GM12865 (cell line): ENCODE results near the gene GNG11.
"Not testable (repeated sequence)": the region's sequence is repeated elsewhere in the genome, so short reads cannot be mapped to it uniquely, and the experiment has no call there.

Source experiments
- DNase-seq: peaks from one replicate; pipeline ENCODE4 v3.0.0; 2010; ENCODE audit warnings: low read depth
- H3K4me3 ChIP-seq: 2 replicates; pipeline ENCODE4 v1.5.1; 2011; ENCODE audit warnings: mild to moderate bottlenecking, low read depth, low read length, control low read depth
- TF ChIP-seq, protein P1 (sequence below): IDR thresholded peaks from 2 replicates; pipeline ENCODE4 v1.5.1; 2011; ENCODE audit warnings: low read length, control low read depth, low read depth, inconsistent platforms; ENCODE audit not compliant: insufficient read depth; ENCODE audit errors: missing control alignments

The GNG11 gene

DNA sequence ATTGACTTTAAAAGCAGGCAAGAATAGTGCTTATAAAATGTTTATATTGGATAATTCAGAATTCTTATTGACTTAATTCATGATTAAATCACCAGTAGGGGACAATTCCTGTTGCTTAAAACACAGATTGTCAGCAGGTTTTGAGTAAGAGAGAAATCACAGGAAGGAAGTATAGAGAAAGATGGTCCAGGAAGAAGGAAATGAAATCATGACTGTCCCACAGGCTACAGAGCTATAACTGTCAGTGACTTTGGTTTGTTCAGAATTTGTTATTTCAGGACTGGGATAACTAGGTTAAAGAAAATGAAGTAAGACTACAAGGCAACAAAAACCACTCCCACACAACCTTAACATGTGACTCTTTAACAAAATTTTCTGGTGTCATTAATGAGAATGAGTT is 8.3 kb upstream of the GNG11 start:
- no peak overlapping the region for H3K4me3 ChIP-seq
- TF ChIP-seq, protein P1, sequence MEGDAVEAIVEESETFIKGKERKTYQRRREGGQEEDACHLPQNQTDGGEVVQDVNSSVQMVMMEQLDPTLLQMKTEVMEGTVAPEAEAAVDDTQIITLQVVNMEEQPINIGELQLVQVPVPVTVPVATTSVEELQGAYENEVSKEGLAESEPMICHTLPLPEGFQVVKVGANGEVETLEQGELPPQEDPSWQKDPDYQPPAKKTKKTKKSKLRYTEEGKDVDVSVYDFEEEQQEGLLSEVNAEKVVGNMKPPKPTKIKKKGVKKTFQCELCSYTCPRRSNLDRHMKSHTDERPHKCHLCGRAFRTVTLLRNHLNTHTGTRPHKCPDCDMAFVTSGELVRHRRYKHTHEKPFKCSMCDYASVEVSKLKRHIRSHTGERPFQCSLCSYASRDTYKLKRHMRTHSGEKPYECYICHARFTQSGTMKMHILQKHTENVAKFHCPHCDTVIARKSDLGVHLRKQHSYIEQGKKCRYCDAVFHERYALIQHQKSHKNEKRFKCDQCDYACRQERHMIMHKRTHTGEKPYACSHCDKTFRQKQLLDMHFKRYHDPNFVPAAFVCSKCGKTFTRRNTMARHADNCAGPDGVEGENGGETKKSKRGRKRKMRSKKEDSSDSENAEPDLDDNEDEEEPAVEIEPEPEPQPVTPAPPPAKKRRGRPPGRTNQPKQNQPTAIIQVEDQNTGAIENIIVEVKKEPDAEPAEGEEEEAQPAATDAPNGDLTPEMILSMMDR: no peak
- no peak for DNase-seq

DNA sequence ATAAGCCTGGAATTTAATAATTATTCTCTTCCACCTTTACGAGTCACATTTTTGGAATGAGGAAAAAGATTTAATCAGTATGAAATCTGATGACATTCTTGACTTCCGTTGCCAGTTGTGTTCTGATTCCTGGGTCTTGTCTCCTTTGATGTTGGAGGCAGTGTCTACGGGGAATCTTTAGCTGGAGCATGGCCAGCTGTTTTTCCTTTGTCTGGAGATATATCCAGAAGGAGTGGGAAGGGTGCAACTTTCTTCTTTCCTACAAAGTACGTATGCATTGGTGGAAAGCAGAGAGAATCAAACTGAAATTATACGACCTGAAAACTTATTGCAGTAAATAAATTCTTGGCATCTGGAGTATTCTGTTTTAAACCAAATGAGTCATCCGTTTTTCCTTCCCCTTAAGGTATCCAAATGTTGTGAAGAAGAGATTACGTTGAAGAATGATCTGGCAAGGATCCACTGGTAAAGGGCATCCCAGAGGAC is 6.9 kb upstream of the GNG11 start:
- TF ChIP-seq, protein P1: no peak
- no peak for DNase-seq
- no peak overlapping the region for H3K4me3 ChIP-seq

DNA sequence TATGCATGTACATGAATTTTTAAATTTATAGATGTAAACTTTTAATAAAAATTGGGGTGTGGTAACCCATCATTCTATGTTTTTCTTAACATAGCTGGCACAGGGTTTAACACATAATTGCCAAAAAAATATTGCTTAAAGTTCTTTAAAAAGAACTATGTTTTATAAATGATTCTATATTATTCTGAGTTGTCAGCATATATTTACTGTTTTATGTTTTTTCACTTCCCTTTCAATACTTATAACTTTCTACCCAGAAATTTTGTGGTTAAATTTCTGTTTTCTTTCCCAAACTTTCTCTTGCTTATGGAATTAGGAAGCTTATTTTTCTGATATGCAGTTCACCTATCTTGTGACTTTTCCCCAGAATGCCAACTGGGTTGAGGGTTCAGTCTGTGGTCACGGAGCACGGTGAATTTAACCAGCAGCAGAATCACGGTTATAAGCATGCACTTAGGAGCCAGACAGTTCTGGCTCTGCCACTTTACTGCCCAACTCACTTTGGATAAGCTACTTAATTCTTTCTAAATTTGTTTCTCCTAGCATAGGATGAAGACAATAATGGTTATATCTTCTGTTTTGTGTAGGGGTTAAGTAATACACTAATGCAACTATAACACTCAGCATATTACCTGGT is 6.2 kb upstream of the GNG11 start:
- not testable (repeated sequence) for H3K4me3 ChIP-seq, DNase-seq

DNA sequence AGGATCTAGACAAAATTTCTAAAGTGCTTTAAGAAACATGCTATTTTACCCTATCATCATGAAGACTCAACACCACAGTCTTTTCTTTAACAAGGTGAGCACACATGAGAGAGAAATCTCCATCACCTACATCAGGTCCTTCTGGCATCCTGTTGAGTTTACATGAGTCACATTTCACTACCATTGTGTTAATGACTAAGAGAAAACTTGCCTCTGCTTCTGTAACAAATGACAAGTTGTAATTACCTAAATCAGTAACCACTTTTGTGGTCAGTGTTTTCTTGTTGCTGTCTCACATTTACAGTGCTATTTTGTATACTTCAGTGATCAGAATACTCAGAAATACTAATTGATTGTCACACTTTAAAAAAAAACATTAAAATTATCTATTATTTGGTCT is 5.6 kb upstream of the GNG11 start:
- DNase-seq, H3K4me3 ChIP-seq: not testable (repeated sequence)

DNA sequence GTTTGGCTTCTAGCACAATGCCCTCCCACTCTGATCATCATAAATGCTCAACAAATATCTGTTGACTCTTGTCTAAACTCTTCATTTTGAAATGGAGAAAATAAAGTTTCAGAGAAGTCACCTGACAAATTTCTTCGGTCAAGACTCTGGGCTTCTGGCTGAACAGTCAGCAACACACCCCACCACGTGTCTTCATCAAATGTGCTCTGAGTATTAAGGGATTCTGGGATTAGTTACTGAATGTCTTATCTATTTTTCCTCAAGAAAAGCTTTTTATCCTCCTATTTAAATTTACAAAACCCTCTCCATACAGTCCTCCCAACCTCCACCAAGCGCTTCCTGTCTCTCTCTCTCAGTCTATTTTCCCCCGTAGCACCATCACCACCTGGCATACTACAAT is 5.2 kb upstream of the GNG11 start:
- H3K4me3 ChIP-seq, DNase-seq: not testable (repeated sequence)

DNA sequence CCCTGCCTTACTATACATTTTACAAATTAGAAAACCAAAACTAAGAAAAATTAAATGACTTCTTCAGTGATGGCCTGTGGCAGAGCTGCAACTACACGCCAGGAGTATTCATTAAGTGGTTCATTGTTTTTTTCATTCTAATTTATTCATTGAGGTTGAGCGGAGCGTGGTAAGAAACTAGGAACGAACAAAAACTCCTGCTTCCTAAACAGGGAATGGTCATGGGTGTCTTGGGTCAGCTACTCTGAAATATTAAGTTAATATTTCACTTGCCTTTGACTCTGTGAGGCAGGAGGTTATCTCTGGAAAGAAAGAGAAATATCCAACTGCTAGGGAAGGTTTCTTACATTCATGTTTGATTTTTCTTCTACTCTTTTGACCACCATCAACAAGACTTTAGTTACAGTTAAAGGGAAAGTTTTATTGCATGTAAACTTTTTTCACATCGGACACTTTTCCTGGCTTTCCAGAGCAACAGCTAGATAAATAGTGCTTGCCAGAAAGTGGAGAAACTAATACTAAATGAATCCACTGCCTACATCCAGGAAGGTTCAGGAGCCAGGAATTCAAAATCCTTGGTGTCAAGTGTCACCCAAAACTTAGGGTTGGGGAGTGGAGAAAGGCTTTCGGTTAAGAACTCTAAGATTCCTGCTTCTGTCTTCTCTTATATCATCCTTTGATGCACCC is 896 bp upstream of the GNG11 start:
- TF ChIP-seq, protein P1: no peak
- H3K4me3 ChIP-seq: no peak overlapping the region
- DNase-seq: no peak

DNA sequence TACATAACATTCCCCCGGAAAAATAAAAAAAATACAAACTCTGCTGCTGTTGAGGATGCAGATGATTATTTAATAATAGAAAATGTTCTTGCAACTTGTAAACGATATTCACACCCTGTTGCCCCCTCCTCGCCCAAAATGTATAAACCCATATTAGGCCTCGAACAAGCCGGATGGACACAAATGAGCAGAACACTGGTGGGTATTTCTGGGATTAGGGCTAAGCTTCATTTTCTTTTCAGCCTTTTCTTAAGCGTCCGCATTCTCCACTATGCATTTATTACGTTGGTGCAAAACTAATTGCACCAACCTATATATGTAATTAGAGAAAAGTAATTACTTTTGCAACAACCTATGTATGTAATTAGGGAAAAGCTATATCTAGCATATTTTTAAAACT is 349 bp upstream of the GNG11 start:
- TF ChIP-seq, protein P1: no peak
- no peak for DNase-seq
- H3K4me3 ChIP-seq: peak overlapping the region; percentile 73

DNA sequence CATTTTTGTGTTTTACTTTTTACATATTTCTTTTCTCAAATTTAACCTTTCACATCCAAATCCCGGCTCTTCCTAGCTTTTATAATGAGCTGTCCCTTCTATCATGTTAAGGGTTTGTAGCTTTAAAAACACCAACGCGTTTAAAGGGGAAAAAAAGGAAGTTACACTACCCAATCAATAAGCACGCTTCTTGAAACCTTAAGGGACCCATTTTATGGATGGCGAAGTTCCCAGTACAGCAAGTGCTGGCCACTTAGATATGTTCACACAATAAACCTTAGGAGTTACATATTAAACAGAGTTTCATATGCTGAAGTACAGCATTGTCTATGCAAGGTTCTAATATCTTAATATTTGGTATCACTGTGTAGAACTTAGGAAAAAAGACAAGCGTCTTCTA is 1.8 kb downstream of the GNG11 start:
- TF ChIP-seq, protein P1: no peak
- H3K4me3 ChIP-seq: no peak overlapping the region
- DNase-seq: no peak
